ENCODE measurements around the gene HLA-DQA1.

- no peak for TF ChIP-seq PATZ1 (CRISPR knock-in tag; IDR thresholded peaks at IDR 0.05; ENCODE audit: borderline replicate concordance)
- no peak for TF ChIP-seq CSDC2 (CRISPR knock-in tag; IDR thresholded peaks at IDR 0.05)
- no peak for TF ChIP-seq POU6F1 (CRISPR knock-in tag; IDR thresholded peaks at IDR 0.05; ENCODE audit: borderline replicate concordance, low read depth)
Measured at GRCh38 chr6:32610682-32611296, 26.4 kb upstream of the HLA-DQA1 start.

Data from SK-N-SH treated with all-trans-retinoic acid at 6 μM for 48 hours (cell line).